ENCODE measurements around the gene SMARCC1.

The SMARCC1 gene

GRCh38 chr3:47781685-47782445 is at the start of gene SMARCC1 (continued):
- TF ChIP-seq ZEB2 (tag by site-specific recombination; IDR thresholded peaks at IDR 0.05) (peak; percentile 82), ZBTB48 (tag by site-specific recombination; IDR thresholded peaks at IDR 0.05) (peak; percentile 63; the same call in 1 of the 2 replicates), SCRT2 (tag by site-specific recombination; IDR thresholded peaks at IDR 0.05) (no peak), ZNF639 (tag by site-specific recombination; IDR thresholded peaks at IDR 0.05) (no peak), GLI4 (tag by site-specific recombination; IDR thresholded peaks at IDR 0.05) (peak; percentile 24; the same call in 1 of the 2 replicates), HOXA7 (CRISPR knock-in tag; IDR thresholded peaks at IDR 0.05; ENCODE audit: borderline replicate concordance) (no peak), ZNF398 (tag by site-specific recombination; IDR thresholded peaks at IDR 0.05) (no peak), ZNF354C (tag by site-specific recombination; IDR thresholded peaks at IDR 0.05; ENCODE audit: borderline replicate concordance, low read depth) (no peak), ZFP41 (tag by site-specific recombination; IDR thresholded peaks at IDR 0.05; ENCODE audit: borderline replicate concordance) (no peak), ZNF555 (tag by site-specific recombination; conservative IDR thresholded peaks at IDR 0.05) (no peak), ZBTB44 (tag by site-specific recombination; IDR thresholded peaks at IDR 0.05) (no peak), ZNF394 (tag by site-specific recombination; IDR thresholded peaks at IDR 0.05; ENCODE audit: borderline replicate concordance) (peak; percentile 15; the same call in 1 of the 2 replicates), ZNF544 (tag by site-specific recombination; IDR thresholded peaks at IDR 0.05) (no peak), ZNF571 (tag by site-specific recombination; IDR thresholded peaks at IDR 0.05) (no peak), EGR2 (tag by site-specific recombination; IDR thresholded peaks at IDR 0.05; ENCODE audit: low read depth) (peak; percentile 83), ZNF561 (tag by site-specific recombination; IDR thresholded peaks at IDR 0.05; ENCODE audit: borderline replicate concordance) (no peak)
- TF ChIP-seq, protein P1, sequence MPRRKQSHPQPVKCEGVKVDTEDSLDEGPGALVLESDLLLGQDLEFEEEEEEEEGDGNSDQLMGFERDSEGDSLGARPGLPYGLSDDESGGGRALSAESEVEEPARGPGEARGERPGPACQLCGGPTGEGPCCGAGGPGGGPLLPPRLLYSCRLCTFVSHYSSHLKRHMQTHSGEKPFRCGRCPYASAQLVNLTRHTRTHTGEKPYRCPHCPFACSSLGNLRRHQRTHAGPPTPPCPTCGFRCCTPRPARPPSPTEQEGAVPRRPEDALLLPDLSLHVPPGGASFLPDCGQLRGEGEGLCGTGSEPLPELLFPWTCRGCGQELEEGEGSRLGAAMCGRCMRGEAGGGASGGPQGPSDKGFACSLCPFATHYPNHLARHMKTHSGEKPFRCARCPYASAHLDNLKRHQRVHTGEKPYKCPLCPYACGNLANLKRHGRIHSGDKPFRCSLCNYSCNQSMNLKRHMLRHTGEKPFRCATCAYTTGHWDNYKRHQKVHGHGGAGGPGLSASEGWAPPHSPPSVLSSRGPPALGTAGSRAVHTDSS (tag by site-specific recombination; IDR thresholded peaks at IDR 0.05): no peak
- TF ChIP-seq, protein P2, sequence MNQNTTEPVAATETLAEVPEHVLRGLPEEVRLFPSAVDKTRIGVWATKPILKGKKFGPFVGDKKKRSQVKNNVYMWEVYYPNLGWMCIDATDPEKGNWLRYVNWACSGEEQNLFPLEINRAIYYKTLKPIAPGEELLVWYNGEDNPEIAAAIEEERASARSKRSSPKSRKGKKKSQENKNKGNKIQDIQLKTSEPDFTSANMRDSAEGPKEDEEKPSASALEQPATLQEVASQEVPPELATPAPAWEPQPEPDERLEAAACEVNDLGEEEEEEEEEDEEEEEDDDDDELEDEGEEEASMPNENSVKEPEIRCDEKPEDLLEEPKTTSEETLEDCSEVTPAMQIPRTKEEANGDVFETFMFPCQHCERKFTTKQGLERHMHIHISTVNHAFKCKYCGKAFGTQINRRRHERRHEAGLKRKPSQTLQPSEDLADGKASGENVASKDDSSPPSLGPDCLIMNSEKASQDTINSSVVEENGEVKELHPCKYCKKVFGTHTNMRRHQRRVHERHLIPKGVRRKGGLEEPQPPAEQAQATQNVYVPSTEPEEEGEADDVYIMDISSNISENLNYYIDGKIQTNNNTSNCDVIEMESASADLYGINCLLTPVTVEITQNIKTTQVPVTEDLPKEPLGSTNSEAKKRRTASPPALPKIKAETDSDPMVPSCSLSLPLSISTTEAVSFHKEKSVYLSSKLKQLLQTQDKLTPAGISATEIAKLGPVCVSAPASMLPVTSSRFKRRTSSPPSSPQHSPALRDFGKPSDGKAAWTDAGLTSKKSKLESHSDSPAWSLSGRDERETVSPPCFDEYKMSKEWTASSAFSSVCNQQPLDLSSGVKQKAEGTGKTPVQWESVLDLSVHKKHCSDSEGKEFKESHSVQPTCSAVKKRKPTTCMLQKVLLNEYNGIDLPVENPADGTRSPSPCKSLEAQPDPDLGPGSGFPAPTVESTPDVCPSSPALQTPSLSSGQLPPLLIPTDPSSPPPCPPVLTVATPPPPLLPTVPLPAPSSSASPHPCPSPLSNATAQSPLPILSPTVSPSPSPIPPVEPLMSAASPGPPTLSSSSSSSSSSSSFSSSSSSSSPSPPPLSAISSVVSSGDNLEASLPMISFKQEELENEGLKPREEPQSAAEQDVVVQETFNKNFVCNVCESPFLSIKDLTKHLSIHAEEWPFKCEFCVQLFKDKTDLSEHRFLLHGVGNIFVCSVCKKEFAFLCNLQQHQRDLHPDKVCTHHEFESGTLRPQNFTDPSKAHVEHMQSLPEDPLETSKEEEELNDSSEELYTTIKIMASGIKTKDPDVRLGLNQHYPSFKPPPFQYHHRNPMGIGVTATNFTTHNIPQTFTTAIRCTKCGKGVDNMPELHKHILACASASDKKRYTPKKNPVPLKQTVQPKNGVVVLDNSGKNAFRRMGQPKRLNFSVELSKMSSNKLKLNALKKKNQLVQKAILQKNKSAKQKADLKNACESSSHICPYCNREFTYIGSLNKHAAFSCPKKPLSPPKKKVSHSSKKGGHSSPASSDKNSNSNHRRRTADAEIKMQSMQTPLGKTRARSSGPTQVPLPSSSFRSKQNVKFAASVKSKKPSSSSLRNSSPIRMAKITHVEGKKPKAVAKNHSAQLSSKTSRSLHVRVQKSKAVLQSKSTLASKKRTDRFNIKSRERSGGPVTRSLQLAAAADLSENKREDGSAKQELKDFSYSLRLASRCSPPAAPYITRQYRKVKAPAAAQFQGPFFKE (tag by site-specific recombination; IDR thresholded peaks at IDR 0.05; ENCODE audit: borderline replicate concordance): no peak
- TF ChIP-seq, protein P3, sequence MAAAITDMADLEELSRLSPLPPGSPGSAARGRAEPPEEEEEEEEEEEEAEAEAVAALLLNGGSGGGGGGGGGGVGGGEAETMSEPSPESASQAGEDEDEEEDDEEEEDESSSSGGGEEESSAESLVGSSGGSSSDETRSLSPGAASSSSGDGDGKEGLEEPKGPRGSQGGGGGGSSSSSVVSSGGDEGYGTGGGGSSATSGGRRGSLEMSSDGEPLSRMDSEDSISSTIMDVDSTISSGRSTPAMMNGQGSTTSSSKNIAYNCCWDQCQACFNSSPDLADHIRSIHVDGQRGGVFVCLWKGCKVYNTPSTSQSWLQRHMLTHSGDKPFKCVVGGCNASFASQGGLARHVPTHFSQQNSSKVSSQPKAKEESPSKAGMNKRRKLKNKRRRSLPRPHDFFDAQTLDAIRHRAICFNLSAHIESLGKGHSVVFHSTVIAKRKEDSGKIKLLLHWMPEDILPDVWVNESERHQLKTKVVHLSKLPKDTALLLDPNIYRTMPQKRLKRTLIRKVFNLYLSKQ (tag by site-specific recombination; IDR thresholded peaks at IDR 0.05; ENCODE audit: borderline replicate concordance): no peak
- TF ChIP-seq, protein P4, sequence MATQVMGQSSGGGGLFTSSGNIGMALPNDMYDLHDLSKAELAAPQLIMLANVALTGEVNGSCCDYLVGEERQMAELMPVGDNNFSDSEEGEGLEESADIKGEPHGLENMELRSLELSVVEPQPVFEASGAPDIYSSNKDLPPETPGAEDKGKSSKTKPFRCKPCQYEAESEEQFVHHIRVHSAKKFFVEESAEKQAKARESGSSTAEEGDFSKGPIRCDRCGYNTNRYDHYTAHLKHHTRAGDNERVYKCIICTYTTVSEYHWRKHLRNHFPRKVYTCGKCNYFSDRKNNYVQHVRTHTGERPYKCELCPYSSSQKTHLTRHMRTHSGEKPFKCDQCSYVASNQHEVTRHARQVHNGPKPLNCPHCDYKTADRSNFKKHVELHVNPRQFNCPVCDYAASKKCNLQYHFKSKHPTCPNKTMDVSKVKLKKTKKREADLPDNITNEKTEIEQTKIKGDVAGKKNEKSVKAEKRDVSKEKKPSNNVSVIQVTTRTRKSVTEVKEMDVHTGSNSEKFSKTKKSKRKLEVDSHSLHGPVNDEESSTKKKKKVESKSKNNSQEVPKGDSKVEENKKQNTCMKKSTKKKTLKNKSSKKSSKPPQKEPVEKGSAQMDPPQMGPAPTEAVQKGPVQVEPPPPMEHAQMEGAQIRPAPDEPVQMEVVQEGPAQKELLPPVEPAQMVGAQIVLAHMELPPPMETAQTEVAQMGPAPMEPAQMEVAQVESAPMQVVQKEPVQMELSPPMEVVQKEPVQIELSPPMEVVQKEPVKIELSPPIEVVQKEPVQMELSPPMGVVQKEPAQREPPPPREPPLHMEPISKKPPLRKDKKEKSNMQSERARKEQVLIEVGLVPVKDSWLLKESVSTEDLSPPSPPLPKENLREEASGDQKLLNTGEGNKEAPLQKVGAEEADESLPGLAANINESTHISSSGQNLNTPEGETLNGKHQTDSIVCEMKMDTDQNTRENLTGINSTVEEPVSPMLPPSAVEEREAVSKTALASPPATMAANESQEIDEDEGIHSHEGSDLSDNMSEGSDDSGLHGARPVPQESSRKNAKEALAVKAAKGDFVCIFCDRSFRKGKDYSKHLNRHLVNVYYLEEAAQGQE (tag by site-specific recombination; IDR thresholded peaks at IDR 0.05): 0 out of 2 replicates have a peak, but pooled peaks have one; percentile 22
